Measurements from ENCODE around the gene ZNF215. TPM values are rescaled to one million over a fixed set of nuclear protein-coding genes. Genes with fewer than 3 reads are reported as not detected.

The ZNF215 gene
- 2.9 and 6.0 TPM in 2 replicates for total RNA-seq
- polyA plus RNA-seq: 0.86 and 1.2 TPM in 2 replicates
- 1.2 TPM in 2 replicates for polyA plus RNA-seq (2011; cell fraction: cytosol; rRNA removed)
- polyA plus RNA-seq (2011; cell fraction: nucleus; rRNA removed): 4.6 and 7.7 TPM in 2 replicates
- polyA plus RNA-seq (2012): 2.4 and 3.9 TPM in 2 replicates
- 3.0 and 3.8 TPM in 2 replicates for polyA minus RNA-seq
- polyA minus RNA-seq (2011; cell fraction: cytosol; rRNA and poly(A)+ RNA removed): not detected
- polyA minus RNA-seq (2011; cell fraction: nucleus; rRNA and poly(A)+ RNA removed): 5.9 and 7.4 TPM in 2 replicates
- percentile 48 among the genes with signal in this experiment for Bru-seq, nascent RNA
- percentile 54 among the genes with signal in this experiment for BruChase-seq, experiment 1, labeled RNA remaining after a 6-hour chase
- BruChase-seq, experiment 2, labeled RNA remaining after a 2-hour chase: percentile 68 among the genes with signal in this experiment
- long read RNA-seq, partial matches to known transcripts: 0 of 5 reads
- long read RNA-seq, other reads (novel, unspliced or antisense): 2 of 5 reads

DNA sequence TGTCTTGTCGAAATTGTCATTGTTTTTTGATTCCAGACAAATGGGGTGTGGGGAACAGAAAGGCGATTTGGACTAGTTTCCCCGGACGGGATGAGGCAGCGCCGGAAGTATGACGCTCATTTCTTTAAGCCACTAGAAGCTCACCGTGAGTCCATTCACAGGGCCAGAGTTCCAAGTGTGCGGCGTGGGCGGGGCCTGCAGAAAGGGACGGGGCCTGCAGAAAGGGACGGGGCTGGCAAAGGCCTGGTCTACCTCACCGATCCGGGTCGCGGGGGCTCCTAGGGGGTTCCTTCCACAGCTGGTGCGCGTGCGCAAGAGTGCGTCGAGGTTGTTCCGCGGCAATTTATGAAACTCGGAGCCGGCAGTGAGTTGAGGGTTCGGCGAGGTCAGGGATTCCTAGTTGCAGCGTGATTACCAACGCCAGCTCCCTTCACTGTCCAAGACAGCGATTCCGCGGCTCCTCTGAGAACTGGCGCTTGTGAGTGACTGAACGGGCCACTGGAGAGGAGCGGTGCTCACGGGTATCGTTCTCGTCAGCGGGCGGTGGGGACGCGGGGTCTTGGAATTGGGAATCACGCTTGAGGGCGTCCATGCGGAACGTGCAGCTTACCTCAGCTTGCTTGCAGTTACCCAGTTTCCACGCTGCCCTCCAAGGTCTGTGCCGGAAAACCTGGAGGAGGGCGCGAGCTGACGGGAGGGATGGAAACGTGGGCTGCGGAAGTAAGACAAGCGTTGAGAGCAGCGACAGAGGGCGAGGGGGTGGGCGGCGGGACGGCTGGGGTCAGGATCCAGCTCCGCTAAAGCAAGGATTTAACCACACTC lies at the start of gene ZNF215:
Gene ZNF215 (plus strand): TSS at position 219 of the 822 bp plus-strand sequence. CDS start 5,847 bp downstream, outside the sequence.
- H3K27ac ChIP-seq (ENCODE audit: insufficient read depth, low read depth, low read length): peak within 1 kb of the TSS; percentile 57
- H3K9ac ChIP-seq (replicated peaks; ENCODE audit: extremely low read depth, insufficient read depth, low read length): peak within 1 kb of the TSS; percentile 69
- no peaks in the 10 kb centered on the region for H3K27me3 ChIP-seq (ENCODE audit: control insufficient read depth in 2 of 2, insufficient read depth in 2 of 2, low read length in 2 of 2)
- BruUV-seq (replicated peaks): no TSS peak
- H3K9me3 ChIP-seq (replicated peaks; ENCODE audit: control insufficient read depth, insufficient read depth, low read length): no peaks in the 10 kb centered on the region
- dilution Hi-C loops (cut with MboI; ENCODE audit: extremely low pct_ligation_motif_present, low sequenced_read_pairs): no loop called here
- peak; percentile 21 for TF ChIP-seq FOS (IDR thresholded peaks at IDR 0.05; ENCODE audit: borderline replicate concordance, insufficient read depth, low read length)
- TF ChIP-seq EZH2 (IDR thresholded peaks at IDR 0.05; ENCODE audit: borderline replicate concordance, low read depth, low read length, severe bottlenecking): no peak
- intact Hi-C loops (cut with micrococcal nuclease): loop anchor here (1.0 to 5.0 kb wide), 3 partner anchors 66 to 132 kb away; partner anchors contain the start of genes NLRP14 and ZNF214
- peaks cover 5% of the 10 kb centered on the region for H3K79me2 ChIP-seq (ENCODE audit: control insufficient read depth, insufficient read depth, low read length)
- no peaks in the 10 kb centered on the region for H4K20me1 ChIP-seq (replicated peaks; ENCODE audit: control insufficient read depth, extremely low read depth, insufficient read depth, low read length)
- DNase-seq (ENCODE audit: low read depth, low spot score) (peak; percentile 74), FAIRE-seq (peak; percentile 96)
- peak within 1 kb of the TSS; percentile 96 for H3K4me2 ChIP-seq (ENCODE audit: insufficient read depth, low read length)
- CTCF ChIA-PET: interaction anchor here (0.9 to 2.0 kb wide), 9 partner anchors 11 to 547 kb away, joined by 3 to 5 read pairs (median 4); no protein-coding TSS in a partner anchor
- H3K9me1 ChIP-seq (replicated peaks; ENCODE audit: control insufficient read depth, extremely low read depth, insufficient read depth, low read length): peaks cover 2% of the 10 kb centered on the region
- H3K4me1 ChIP-seq (ENCODE audit: control insufficient read depth, extremely low read depth, insufficient read depth, low read length): peaks cover 13% of the 10 kb centered on the region
- no peaks in the 10 kb centered on the region for H3K36me3 ChIP-seq (ENCODE audit: control insufficient read depth in 2 of 2, extremely low read depth in 1 of 2, insufficient read depth in 2 of 2, low read length in 2 of 2)
- POLR2A ChIA-PET: no interaction called here
- H2AFZ ChIP-seq (ENCODE audit: low read depth, low read length): peak within 1 kb of the TSS; percentile 100
- H3K4me3 ChIP-seq (replicated peaks in 1 of 3; ENCODE audit: insufficient read depth in 1 of 3, low read depth in 1 of 3, low read length in 3 of 3): peak within 1 kb of the TSS; percentile 43 to 94 (median 88)

DNA sequence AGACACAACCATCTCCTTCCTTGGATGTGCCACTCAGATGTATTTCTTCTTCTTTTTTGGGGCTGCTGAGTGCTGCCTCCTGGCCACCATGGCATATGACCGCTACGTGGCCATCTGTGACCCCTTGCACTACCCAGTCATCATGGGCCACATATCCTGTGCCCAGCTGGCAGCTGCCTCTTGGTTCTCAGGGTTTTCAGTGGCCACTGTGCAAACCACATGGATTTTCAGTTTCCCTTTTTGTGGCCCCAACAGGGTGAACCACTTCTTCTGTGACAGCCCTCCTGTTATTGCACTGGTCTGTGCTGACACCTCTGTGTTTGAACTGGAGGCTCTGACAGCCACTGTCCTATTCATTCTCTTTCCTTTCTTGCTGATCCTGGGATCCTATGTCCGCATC lies 49.3 kb upstream of the ZNF215 start:
- dilution Hi-C loops (cut with MboI; ENCODE audit: extremely low pct_ligation_motif_present, low sequenced_read_pairs): no loop called here
- H3K27ac ChIP-seq (ENCODE audit: insufficient read depth, low read depth, low read length): no peak overlapping the region
- POLR2A ChIA-PET: no interaction called here

More for the DNA sequence above, 49.3 kb upstream of the ZNF215 start:
- Histone ChIP-seq H3K36me3 (ENCODE audit: control insufficient read depth in 2 of 2, extremely low read depth in 1 of 2, insufficient read depth in 2 of 2, low read length in 2 of 2) (no peaks in the 10 kb centered on the region), H3K9ac (replicated peaks; ENCODE audit: extremely low read depth, insufficient read depth, low read length) (no peak overlapping the region), H3K79me2 (ENCODE audit: control insufficient read depth, insufficient read depth, low read length) (no peaks in the 10 kb centered on the region), H3K9me1 (replicated peaks; ENCODE audit: control insufficient read depth, extremely low read depth, insufficient read depth, low read length) (no peaks in the 10 kb centered on the region), H4K20me1 (replicated peaks; ENCODE audit: control insufficient read depth, extremely low read depth, insufficient read depth, low read length) (no peaks in the 10 kb centered on the region), H3K9me3 (replicated peaks; ENCODE audit: control insufficient read depth, insufficient read depth, low read length) (no peaks in the 10 kb centered on the region), H3K4me1 (ENCODE audit: control insufficient read depth, extremely low read depth, insufficient read depth, low read length) (no peaks in the 10 kb centered on the region), H3K27me3 (ENCODE audit: control insufficient read depth in 2 of 2, insufficient read depth in 2 of 2, low read length in 2 of 2) (peaks cover 0 to 3% of the 10 kb centered on the region in 2 experiments), H2AFZ (ENCODE audit: low read depth, low read length) (no peak overlapping the region), H3K4me2 (ENCODE audit: insufficient read depth, low read length) (no peak overlapping the region), H3K4me3 (replicated peaks in 1 of 3; ENCODE audit: insufficient read depth in 1 of 3, low read depth in 1 of 3, low read length in 3 of 3) (no peak overlapping the region)
- DNase-seq (ENCODE audit: low read depth, low spot score) (no peak), FAIRE-seq (no peak)
- TF ChIP-seq POLR2AphosphoS5 (IDR thresholded peaks at IDR 0.05; ENCODE audit: insufficient read depth, low read depth, low read length): no peak
- no TSS peak for BruUV-seq (replicated peaks)
- intact Hi-C loops (cut with micrococcal nuclease): no loop called here
- CTCF ChIA-PET: no interaction called here
